B cell (primary cell): ENCODE data around the gene ZNF407.

Experiments
- CTCF ChIP-seq: fragments of 200-600 bp; IDR thresholded peaks from one replicate; pipeline ENCODE4 v1.8.0; 2022; ENCODE audit warnings: antibody characterized with exemption, mild to moderate bottlenecking
- EZH2 ChIP-seq: IDR thresholded peaks from 2 replicates; pipeline ENCODE4 v1.6.1; 2012; ENCODE audit warnings: borderline replicate concordance, low read depth, mild to moderate bottlenecking, moderate library complexity, low read length; ENCODE audit not compliant: insufficient read depth, poor library complexity, severe bottlenecking

- TF ChIP-seq CTCF (no peak), EZH2 (no peak)
Measured at GRCh38 chr18:75065251-75066000, 467.8 kb downstream of the ZNF407 start.
